ENCODE measurements around the gene MEX3D.

DNA sequence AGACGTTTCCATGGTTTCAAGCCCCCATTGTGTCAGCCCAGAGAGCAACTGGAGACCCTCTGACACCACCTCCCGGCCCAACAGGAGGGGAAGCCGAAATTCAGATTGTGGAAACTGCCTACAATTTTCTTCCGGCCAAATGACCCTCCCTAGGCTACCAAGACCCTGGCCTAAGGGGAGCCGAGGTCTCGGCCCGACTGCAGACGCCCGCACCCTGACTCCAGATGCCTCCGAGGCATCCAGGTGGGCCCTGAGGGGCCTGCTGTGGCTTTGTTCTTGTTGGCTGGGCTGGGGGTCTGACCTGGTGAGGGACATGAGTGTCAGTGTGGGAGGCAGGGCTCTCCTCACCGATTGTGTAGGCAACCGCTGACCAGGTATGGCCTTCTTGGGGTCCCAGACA lies 9.6 kb downstream of the MEX3D start:
- TF ChIP-seq, protein P1, sequence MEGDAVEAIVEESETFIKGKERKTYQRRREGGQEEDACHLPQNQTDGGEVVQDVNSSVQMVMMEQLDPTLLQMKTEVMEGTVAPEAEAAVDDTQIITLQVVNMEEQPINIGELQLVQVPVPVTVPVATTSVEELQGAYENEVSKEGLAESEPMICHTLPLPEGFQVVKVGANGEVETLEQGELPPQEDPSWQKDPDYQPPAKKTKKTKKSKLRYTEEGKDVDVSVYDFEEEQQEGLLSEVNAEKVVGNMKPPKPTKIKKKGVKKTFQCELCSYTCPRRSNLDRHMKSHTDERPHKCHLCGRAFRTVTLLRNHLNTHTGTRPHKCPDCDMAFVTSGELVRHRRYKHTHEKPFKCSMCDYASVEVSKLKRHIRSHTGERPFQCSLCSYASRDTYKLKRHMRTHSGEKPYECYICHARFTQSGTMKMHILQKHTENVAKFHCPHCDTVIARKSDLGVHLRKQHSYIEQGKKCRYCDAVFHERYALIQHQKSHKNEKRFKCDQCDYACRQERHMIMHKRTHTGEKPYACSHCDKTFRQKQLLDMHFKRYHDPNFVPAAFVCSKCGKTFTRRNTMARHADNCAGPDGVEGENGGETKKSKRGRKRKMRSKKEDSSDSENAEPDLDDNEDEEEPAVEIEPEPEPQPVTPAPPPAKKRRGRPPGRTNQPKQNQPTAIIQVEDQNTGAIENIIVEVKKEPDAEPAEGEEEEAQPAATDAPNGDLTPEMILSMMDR (IDR thresholded peaks at IDR 0.05; ENCODE audit: borderline replicate concordance, extremely low read depth, low read length, poor library complexity, severe bottlenecking) = no peak
- TF ChIP-seq EZH2 (IDR thresholded peaks at IDR 0.05; ENCODE audit: borderline replicate concordance, low read depth, low read length, severe bottlenecking) = no peak
